ENCODE results near the gene SALL1. TPM values are rescaled to one million over a fixed set of nuclear protein-coding genes. Genes with fewer than 3 reads are reported as not detected.

SALL1 gene
- total RNA-seq, 1 experiment from 2014 or later, result not detected

- no peak for TF ChIP-seq POLR2AphosphoS5 (IDR thresholded peaks at IDR 0.05; ENCODE audit: low read depth, low read length)
- TF ChIP-seq CTCF (IDR thresholded peaks at IDR 0.05), result no peak
- no peak for TF ChIP-seq REST (IDR thresholded peaks at IDR 0.05; ENCODE audit: insufficient read depth in 1 of 2, low read depth in 2 of 2, low read length in 1 of 2)
- TF ChIP-seq SIN3A (IDR thresholded peaks at IDR 0.05; ENCODE audit: borderline replicate concordance, insufficient read depth, low read depth, low read length), result no peak
- TF ChIP-seq TCF7L2 (IDR thresholded peaks at IDR 0.05; ENCODE audit: low read depth, low read length), result no peak
- no peak overlapping the region for H3K27ac ChIP-seq (ENCODE audit: low read length)
- no TSS peak for BruUV-seq (replicated peaks)
- intact Hi-C loops (cut with micrococcal nuclease; ENCODE audit: unreplicated experiment) (no loop called here), in situ Hi-C loops (cut with HindIII; ENCODE audit: low pct_unique_long_range_greater_than_20kb, low sequenced_read_pairs) (no loop called here)
- ChIA-PET POLR2A (no interaction called here), CTCF (no interaction called here)
- H3K9me3 ChIP-seq (ENCODE audit: control insufficient read depth, insufficient read depth, low read depth, low read length), result no peaks in the 10 kb centered on the region
- no peaks in the 10 kb centered on the region for H3K4me1 ChIP-seq (ENCODE audit: control insufficient read depth, insufficient read depth, low read length)
- H3K27me3 ChIP-seq (ENCODE audit: control insufficient read depth, insufficient read depth, low read length), result no peaks in the 10 kb centered on the region
- DNase-seq (ENCODE audit: low read depth, low spot score) (no peak), ATAC-seq (no peak)
- no peaks in the 10 kb centered on the region for H3K36me3 ChIP-seq (ENCODE audit: control insufficient read depth, insufficient read depth, low read length)
- no peak overlapping the region for H3K4me3 ChIP-seq (ENCODE audit: low read depth in 2 of 2, low read length in 2 of 2)
Observed at GRCh38 chr16:51112323-51112722, 38.7 kb downstream of the SALL1 start.

GRCh38 chr16:51111759-51112158, 39.3 kb downstream of the SALL1 start:
- Histone ChIP-seq H3K36me3 (ENCODE audit: control insufficient read depth, insufficient read depth, low read length) (no peaks in the 10 kb centered on the region), H3K4me3 (ENCODE audit: low read depth in 2 of 2, low read length in 2 of 2) (no peak overlapping the region), H3K9me3 (ENCODE audit: control insufficient read depth, insufficient read depth, low read depth, low read length) (no peaks in the 10 kb centered on the region), H3K4me1 (ENCODE audit: control insufficient read depth, insufficient read depth, low read length) (no peaks in the 10 kb centered on the region), H3K27ac (ENCODE audit: low read length) (no peak overlapping the region), H3K27me3 (ENCODE audit: control insufficient read depth, insufficient read depth, low read length) (no peaks in the 10 kb centered on the region)
- no peak for ATAC-seq
- in situ Hi-C loops (cut with HindIII; ENCODE audit: low pct_unique_long_range_greater_than_20kb, low sequenced_read_pairs) (no loop called here), intact Hi-C loops (cut with micrococcal nuclease; ENCODE audit: unreplicated experiment) (no loop called here)
- TF ChIP-seq TCF7L2 (IDR thresholded peaks at IDR 0.05; ENCODE audit: low read depth, low read length) (no peak), SIN3A (IDR thresholded peaks at IDR 0.05; ENCODE audit: borderline replicate concordance, insufficient read depth, low read depth, low read length) (no peak), REST (IDR thresholded peaks at IDR 0.05; ENCODE audit: insufficient read depth in 1 of 2, low read depth in 2 of 2, low read length in 1 of 2) (no peak), POLR2AphosphoS5 (IDR thresholded peaks at IDR 0.05; ENCODE audit: low read depth, low read length) (no peak), CTCF (IDR thresholded peaks at IDR 0.05) (no peak)
- no TSS peak for BruUV-seq (replicated peaks)
- CTCF ChIA-PET, result no interaction called here
- POLR2A ChIA-PET, result no interaction called here
- no peak for DNase-seq (ENCODE audit: low read depth, low spot score)
